ENCODE data around the gene MED13L. TPM values are rescaled to one million over a fixed set of nuclear protein-coding genes. Genes with fewer than 3 reads are reported as not detected.

Gene MED13L
- total RNA-seq, 1 donor from 2014 or later: 97.7 TPM

DNA sequence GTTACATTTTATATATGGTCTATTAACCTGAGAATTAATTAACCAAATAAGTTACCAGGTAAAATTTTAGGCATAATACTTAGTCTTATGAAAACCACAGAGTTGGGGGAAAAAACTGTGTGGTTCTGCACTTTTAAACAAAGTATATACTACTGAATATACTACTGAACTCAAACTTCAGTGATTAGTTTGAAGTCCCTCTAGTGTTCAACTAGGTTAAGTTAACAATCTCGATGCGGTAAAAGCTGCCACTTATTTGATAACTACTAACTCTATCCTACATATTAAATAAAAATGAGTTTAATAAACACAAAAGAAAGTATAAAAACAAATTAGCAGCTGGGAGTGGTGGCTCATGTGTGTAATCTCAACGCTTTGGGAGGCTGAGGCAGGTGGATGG is 56.7 kb downstream of the MED13L start:
- no peaks in the 10 kb centered on the region for H3K27me3 Mint-ChIP-seq
- DNase-seq (ENCODE audit: extremely low spot score, unreplicated experiment): no peak
- H3K4me1 Mint-ChIP-seq (ENCODE audit: unreplicated experiment): peaks cover 18% of the 10 kb centered on the region
- TF ChIP-seq, protein P1, sequence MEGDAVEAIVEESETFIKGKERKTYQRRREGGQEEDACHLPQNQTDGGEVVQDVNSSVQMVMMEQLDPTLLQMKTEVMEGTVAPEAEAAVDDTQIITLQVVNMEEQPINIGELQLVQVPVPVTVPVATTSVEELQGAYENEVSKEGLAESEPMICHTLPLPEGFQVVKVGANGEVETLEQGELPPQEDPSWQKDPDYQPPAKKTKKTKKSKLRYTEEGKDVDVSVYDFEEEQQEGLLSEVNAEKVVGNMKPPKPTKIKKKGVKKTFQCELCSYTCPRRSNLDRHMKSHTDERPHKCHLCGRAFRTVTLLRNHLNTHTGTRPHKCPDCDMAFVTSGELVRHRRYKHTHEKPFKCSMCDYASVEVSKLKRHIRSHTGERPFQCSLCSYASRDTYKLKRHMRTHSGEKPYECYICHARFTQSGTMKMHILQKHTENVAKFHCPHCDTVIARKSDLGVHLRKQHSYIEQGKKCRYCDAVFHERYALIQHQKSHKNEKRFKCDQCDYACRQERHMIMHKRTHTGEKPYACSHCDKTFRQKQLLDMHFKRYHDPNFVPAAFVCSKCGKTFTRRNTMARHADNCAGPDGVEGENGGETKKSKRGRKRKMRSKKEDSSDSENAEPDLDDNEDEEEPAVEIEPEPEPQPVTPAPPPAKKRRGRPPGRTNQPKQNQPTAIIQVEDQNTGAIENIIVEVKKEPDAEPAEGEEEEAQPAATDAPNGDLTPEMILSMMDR (conservative IDR thresholded peaks at IDR 0.05): peak; percentile 28
- peaks cover 16% of the 10 kb centered on the region for H3K36me3 Mint-ChIP-seq
- H3K27ac Mint-ChIP-seq: no peak overlapping the region
- no peaks in the 10 kb centered on the region for H3K9me3 Mint-ChIP-seq
- no peak overlapping the region for H3K4me3 Mint-ChIP-seq

DNA sequence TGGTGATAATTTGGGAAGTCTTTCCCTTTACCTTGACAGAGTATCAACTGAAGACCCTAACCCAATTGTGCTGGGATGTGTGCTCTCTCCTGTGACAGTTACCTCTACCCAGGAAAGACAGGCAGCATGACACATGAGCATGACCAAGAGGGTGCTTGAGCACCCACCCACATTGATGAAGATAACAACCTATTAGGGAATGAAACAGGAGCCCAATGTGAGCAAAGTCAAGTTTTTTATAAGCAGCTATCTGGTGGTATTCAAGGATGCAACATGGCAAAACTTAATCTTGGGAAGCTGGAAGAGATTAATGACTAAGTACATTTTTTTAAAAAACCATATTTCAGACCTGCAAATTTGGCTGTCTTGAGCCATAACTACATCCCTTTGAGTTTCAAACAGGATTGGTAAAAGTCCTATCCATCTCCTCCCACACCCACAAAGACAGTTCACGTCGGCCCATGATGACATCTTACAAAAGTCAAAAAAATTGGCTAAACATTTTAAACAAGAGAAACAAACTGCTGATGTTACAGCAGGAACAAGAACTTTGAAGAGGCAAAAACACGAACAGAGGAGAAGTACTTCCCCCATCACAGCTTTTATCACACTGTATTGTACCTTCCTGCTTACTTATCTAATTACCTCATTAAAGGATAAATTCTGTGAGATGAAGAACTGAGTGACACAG is 60.3 kb downstream of the MED13L start:
- H3K4me3 Mint-ChIP-seq: no peak overlapping the region
- H3K9me3 Mint-ChIP-seq: no peaks in the 10 kb centered on the region
- TF ChIP-seq, protein P1 (conservative IDR thresholded peaks at IDR 0.05): no peak
- H3K36me3 Mint-ChIP-seq: peaks cover 1% of the 10 kb centered on the region
- H3K4me1 Mint-ChIP-seq (ENCODE audit: unreplicated experiment): peaks cover 22% of the 10 kb centered on the region
- H3K27ac Mint-ChIP-seq: no peak overlapping the region
- DNase-seq (ENCODE audit: extremely low spot score, unreplicated experiment): no peak
- no peaks in the 10 kb centered on the region for H3K27me3 Mint-ChIP-seq

DNA sequence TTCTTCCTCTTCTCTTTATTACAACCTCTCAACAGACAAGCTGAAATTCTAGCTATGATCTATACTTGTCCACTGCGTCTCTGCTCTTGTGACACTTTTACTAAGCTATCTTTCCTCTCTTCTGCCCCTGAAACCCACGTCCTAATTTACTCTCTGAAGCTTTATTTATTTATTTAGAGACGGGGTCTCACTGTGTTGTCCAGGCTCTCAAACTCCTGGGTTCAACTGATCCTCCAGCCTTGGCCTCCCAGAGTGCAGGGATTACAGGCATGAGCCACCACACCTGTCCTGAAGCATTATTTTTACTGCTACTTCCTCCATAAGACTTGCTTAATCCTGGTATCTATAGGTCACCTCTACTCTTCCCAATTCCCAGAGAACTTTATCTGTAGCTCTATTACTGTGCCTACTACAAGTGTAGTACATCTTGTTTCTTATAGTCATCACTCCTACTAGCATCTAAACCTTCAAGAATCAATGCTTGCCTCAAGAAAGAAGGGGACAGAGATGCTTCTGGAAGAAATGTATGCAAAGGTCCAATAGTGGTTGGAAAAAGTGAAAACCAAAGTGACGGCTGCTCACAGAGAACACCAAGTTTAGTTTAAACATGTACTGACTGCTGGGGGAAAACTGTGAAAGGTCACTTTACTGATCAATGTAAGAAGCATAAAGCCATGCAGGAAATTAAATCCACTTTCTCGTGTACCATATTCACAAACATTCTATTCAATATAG is 61.3 kb downstream of the MED13L start:
- Mint-ChIP-seq H3K4me1 (ENCODE audit: unreplicated experiment) (peaks cover 20% of the 10 kb centered on the region), H3K9me3 (no peaks in the 10 kb centered on the region), H3K27ac (no peak overlapping the region), H3K4me3 (no peak overlapping the region), H3K36me3 (no peaks in the 10 kb centered on the region), H3K27me3 (no peaks in the 10 kb centered on the region)
- TF ChIP-seq, protein P1 (conservative IDR thresholded peaks at IDR 0.05): no peak
- DNase-seq (ENCODE audit: extremely low spot score, unreplicated experiment): no peak

DNA sequence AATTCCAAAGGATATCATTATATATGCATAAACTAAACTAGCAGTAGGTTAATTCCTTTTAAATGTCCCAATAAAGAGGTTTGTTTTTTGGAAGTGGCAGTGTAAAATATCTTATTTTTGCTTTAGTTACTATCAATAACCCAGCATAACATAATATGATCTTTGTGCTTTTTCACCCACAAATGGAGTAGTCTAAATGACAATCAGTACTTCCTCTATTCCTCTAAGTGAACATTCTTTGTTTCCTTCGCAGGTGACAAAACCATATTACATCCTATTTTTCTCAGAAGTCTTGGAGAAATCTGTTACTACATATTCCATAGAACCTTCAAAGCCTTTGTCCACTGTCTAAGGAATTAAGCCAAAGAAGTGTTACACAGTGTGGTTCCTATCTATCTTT is 62.5 kb downstream of the MED13L start:
- peaks cover 23% of the 10 kb centered on the region for H3K4me1 Mint-ChIP-seq (ENCODE audit: unreplicated experiment)
- H3K27ac Mint-ChIP-seq: no peak overlapping the region
- no peaks in the 10 kb centered on the region for H3K27me3 Mint-ChIP-seq
- TF ChIP-seq, protein P1 (conservative IDR thresholded peaks at IDR 0.05): no peak
- H3K9me3 Mint-ChIP-seq: no peaks in the 10 kb centered on the region
- no peaks in the 10 kb centered on the region for H3K36me3 Mint-ChIP-seq
- no peak for DNase-seq (ENCODE audit: extremely low spot score, unreplicated experiment)
- H3K4me3 Mint-ChIP-seq: no peak overlapping the region

DNA sequence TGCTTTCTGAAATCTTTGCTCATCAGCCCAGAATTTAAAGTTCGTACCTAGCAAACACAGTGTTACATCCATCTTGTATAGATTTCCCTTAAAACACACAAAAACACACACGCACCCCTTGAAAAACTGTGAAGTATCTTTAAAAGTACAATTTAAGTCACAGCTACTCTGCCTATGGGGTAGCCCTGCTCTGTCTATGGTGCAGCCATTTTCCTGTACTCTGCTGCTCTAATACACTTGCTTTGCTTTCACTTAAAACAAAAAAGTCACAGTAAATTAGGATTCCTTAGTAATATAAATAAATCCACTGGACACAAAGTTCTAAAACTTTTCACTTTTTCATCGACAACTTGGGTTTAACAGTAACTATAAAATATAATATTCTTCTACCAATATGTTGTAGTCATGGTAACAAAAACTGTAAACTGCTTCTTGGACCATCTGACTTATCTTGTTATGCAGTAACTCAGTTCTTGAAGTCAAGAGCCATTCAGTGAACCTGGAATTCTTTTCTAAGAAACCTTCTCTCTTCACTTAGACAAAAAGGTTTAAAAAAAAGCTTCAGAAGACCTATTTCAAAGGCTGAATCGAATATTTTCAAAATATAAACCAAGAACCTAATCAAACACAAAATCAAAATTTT is 63.5 kb downstream of the MED13L start:
- Mint-ChIP-seq H3K36me3 (no peaks in the 10 kb centered on the region), H3K27ac (no peak overlapping the region), H3K27me3 (no peaks in the 10 kb centered on the region), H3K4me1 (ENCODE audit: unreplicated experiment) (peaks cover 29% of the 10 kb centered on the region), H3K9me3 (no peaks in the 10 kb centered on the region), H3K4me3 (no peak overlapping the region)
- TF ChIP-seq, protein P1 (conservative IDR thresholded peaks at IDR 0.05): no peak
- DNase-seq (ENCODE audit: extremely low spot score, unreplicated experiment): no peak

Data from type B pancreatic cell (in vitro differentiated cells).